GM20431 (cell line): ENCODE data around the gene PTPRM.

Experiments
- in situ Hi-C: fragments of 300-500 bp; cut with MseI, MboI; formaldehyde crosslinking; loops from one replicate; pipeline ENCODE4 v1.15.0; 2020; ENCODE audit warnings: low sequenced_read_pairs; ENCODE audit not compliant: unreplicated experiment

PTPRM gene

DNA sequence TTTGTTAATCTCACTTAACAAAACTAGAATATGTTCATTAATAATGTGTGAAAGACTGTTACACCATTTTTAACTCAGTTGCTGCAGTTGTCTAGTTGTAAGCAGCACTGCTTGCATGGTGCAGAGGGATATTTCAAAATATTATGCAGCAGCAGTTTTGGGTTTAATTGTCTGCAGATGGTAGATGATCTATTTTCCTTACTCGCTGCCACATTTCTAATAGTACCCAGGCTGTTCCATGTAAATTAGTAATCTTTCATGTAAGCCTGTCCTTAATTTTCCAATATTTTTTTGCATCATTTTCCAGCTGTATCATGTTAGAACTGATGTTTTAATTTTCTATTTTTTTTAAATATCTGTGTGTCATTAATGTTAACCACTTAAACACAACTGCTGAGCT lies 554.0 kb downstream of the PTPRM start:
- in situ Hi-C loops = no loop called here

GRCh38 chr18:8121942-8122480 lies 554.9 kb downstream of the PTPRM start:
- in situ Hi-C loops = no loop called here

DNA sequence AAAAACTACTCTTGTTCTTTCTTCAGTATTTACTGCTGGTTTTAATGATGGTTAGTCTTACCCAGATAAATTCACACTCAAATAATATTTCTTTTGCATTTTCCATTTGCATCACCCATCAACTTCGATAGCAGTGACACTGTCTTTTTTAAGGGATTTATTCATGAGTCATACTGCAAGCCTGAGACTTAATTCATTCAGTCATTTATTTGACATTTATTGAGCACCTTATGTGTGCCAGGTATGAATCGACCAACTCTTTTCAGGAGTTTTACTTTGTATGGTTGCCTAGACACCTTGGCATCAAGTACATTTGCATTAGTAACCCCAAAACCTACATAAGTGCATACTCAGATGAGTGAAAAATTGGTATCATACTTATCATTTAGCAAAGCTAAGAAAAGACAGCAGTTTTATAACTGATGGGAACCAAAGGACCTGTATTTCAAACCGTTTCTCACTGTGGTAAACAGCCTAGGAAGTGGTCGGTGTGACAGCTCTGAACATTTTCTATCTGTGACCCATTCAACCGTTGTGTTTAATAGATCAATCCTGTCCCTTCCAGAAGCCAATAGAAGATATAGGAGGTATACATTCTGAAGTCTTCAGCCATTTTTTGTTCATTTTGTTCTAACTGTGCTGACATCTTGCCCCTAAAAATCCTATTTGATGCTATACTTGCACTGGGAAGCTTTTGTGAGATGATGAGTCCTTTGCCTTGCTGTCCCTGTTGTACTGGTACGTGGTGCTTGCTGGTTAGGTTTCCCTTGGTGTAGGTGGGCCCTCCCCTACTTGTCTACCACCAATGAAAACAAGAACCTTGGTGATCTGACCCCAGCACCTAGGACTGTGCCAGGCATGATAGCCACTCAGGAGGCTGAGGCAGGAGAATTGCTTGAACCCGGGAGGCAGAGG lies 557.4 kb downstream of the PTPRM start:
- in situ Hi-C loops = no loop called here

- in situ Hi-C loops = no loop called here
Measured at GRCh38 chr18:8130096-8130495, 563.0 kb downstream of the PTPRM start.

DNA sequence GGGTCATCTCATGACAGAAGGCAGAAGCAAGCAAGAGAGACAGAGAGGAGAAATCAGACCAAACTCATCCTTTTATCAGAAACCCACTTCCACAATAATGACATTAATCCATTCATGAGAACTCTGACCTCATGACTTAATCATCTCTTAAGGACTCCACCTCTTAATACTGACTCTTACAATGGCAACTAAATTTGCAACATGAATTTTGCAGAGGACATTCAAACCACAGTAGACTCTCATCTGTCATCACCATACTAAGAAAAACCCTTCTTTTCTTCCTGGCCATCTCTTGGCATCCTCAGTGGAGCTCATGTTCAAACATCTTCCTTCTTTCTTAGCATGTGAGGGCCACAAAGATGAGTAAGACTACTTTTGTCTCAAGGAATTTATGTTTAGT lies 565.9 kb downstream of the PTPRM start:
- in situ Hi-C loops = no loop called here

GRCh38 chr18:8133888-8134287 lies 566.8 kb downstream of the PTPRM start:
- in situ Hi-C loops = no loop called here

GRCh38 chr18:8139127-8139527 lies 572.0 kb downstream of the PTPRM start:
- in situ Hi-C loops = no loop called here

- in situ Hi-C loops = no loop called here
Measured at GRCh38 chr18:8139891-8140406, 572.8 kb downstream of the PTPRM start.

- in situ Hi-C loops = no loop called here
Measured at GRCh38 chr18:8140841-8141501, 573.9 kb downstream of the PTPRM start.

- in situ Hi-C loops = no loop called here
Measured at GRCh38 chr18:8142131-8142711, 575.1 kb downstream of the PTPRM start.

GRCh38 chr18:8142932-8143331 lies 575.8 kb downstream of the PTPRM start:
- in situ Hi-C loops = no loop called here

GRCh38 chr18:8151181-8151580 lies 584.1 kb downstream of the PTPRM start:
- in situ Hi-C loops = no loop called here

DNA sequence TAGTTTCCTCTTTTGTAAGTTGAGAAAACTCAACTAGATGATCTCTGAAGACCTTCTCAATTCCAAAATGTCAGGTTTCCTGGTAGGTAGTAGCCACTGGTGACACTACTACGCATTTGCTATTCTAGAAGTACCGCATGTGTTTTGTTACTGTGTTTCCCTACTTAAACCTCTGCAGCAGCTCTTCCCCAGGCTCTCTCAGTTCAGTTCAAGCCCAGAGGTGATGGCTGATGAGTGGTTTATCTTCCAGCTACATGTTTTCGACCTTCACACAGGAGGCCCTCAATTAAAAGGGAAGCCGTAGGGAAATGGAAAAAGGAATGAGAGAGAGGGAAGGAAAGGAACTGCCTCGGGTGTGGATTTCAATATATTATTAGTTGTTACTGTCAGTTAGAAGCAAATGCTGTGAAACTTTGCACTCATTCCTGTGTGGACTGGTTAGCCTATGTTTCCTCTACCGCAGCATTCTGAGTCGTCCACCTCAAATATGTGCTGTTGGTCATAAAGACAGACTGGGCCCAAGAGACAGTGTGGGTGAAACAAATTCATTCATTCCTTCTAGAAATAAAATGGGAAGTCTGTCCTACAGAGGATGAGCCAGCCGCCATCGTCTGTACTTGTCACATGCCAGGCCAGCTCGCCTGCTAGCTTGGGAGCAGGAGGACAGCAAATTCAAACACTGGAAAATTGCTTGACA lies 586.9 kb downstream of the PTPRM start:
- in situ Hi-C loops = no loop called here

DNA sequence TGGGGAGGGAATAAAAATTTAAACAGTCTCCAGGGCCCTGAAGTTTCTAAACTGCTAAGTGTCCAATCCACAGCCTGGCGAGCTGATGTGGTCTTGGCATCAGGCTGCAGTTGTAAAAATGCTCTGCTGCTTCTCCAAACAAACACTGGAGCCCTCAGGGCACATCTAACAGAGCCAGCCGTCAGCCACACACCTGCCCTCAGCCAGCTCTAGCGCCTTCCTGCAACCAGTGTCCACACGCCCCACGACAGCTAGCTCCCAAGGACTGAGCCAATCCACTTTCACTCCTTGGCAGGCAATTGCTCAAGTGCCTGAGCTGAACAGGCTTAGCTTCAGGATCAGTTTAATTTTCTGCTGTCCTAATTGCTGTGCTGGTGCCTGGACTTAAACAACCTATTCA lies 595.7 kb downstream of the PTPRM start:
- in situ Hi-C loops = no loop called here

DNA sequence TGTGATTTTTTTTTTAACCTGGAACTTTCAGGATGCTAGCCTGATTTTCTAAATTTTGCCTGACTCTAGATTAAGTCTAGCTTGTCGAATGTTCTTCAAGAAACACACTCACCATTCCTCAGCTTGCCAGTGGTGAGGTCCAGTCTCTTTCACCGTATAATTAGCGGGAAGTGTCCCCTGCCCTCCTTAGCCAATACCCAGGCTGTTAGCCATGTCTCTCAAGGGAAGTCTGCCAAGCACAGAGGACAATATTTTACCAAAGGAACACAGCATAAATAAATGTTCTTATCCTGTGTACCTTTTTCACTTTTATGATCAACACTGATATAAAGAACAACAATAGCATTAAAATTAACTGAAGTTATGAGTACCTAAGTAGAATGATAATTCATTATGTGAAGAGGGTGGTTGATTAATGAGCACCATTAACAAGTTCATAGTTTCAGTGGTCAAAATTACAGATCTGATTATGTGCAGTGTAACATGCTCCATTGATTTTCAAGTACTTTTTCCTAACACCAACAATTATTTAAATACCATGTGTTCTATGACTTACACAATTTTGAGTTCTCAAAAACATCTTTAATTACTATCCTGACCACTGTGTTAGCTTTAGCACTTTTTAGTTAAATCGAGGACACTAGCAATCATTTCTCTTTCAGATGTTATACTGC lies 596.3 kb downstream of the PTPRM start:
- in situ Hi-C loops = no loop called here

GRCh38 chr18:8165095-8165494 lies 598.0 kb downstream of the PTPRM start:
- in situ Hi-C loops = no loop called here

DNA sequence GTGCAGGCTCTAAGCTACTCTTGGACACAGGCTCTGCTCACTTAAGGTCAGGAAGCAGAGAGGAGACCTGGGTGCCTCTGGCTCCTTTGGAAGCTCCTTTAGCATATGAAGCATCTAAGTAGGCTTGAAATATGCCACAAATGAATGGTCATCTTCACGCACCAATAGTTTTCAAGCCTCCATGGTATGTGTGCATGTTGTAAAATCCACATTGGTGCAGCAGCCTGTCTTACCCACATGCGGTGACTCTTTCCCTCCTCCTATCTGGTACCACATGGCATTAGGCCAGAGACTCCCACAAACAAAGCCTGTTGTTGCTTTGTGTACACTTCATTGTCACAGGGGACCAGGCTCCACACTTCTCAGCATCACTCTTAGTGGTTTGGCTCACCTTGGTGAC lies 599.9 kb downstream of the PTPRM start:
- in situ Hi-C loops = no loop called here

DNA sequence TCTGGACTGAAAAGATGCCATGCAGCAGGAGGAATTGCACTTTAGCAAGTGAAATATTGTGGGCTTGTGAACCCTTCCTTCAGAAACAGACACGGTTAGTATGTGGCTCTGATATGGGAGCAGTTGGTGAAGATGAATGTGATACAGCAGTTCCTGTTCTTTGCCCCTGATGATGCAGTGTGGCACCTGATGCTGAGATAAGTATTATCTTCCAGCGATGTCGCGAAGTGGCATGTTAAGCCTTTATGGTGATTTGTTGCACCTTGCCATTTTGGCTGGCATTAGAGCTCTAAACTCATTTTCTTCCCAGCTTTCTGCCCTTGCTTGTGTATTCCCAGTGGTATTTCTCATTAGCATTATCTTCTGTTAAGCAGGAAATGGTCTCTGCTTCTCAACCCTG lies 600.6 kb downstream of the PTPRM start:
- in situ Hi-C loops = no loop called here

DNA sequence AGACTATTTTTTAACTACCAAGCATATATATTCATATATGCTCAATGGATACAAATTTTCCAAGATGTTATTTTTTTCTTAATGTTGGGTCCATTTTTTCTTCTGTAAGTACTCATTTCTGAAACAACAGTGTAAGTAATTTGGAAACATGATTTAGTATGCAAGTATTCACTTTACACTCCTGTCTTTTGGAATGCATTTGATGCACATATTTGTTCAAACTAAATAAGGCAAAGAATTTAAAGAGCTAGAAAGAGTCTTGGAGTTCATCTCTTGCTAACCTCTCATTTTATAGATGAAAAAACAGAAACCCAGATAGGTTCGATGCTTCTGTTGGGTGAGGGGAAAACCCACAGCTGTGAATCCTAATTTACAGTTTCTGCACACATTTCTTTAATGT lies 602.6 kb downstream of the PTPRM start:
- in situ Hi-C loops = no loop called here

- in situ Hi-C loops = no loop called here
Measured at GRCh38 chr18:8174771-8175170, 607.7 kb downstream of the PTPRM start.
